ENCODE data around the gene ADCY5.

Gene ADCY5

DNA sequence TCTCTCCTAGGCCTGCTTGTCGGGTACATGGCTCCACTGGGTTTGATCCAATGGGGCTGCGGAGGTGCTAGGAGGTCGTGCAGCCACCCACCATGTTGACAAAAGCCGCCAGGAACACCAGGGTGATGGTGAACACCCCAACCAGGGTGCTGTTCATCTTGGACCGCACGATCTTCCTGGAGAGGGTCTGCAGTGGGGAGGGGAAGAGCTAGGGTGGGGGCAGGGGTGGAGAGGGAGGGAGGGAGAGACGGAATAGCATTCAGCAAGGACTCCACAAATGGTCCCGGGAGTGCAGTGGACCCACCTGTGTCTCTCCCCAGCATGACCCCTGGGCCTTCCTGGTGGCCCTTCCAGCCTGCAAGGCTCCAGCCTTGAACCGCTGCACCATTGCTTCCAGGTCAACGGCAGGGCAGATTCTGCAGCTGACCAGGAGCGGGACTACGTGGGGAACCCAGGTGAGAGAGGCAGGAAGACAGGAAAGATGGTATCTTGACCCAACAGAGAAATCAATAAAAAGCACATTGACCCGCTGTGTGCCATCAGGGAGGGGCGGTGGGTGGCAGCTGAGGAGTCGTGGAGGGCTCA lies 144.8 kb downstream of the ADCY5 start:
- Histone ChIP-seq H3K9ac (ENCODE audit: low read depth, low read length, poor library complexity) (no peak overlapping the region), H3K4me1 (ENCODE audit: control insufficient read depth in 2 of 2, insufficient read depth in 1 of 2, low read depth in 1 of 2, low read length in 2 of 2) (no peaks in the 10 kb centered on the region), H4K8ac (ENCODE audit: low read depth, low read length) (peak overlapping the region; percentile 24), H3K4me2 (ENCODE audit: insufficient read depth, low read length, poor library complexity, severe bottlenecking) (no peak overlapping the region), H2AK5ac (ENCODE audit: low read depth, low read length) (no peak overlapping the region), H2BK12ac (ENCODE audit: low read length) (no peak overlapping the region), H3K36me3 (replicated peaks in 1 of 2; ENCODE audit: control insufficient read depth in 2 of 2, insufficient read depth in 2 of 2, low read length in 2 of 2) (no peaks in the 10 kb centered on the region), H3K27ac (replicated peaks; ENCODE audit: low read length) (no peak overlapping the region), H3K4ac (ENCODE audit: low read length) (no peak overlapping the region), H2BK5ac (ENCODE audit: low read length) (no peak overlapping the region), H3K23ac (ENCODE audit: low read depth, low read length, poor library complexity) (peak overlapping the region; percentile 50), H2BK120ac (ENCODE audit: low read depth, low read length) (no peak overlapping the region), H2BK15ac (ENCODE audit: low read length) (no peak overlapping the region), H3K4me3 (ENCODE audit: low read length in 2 of 2) (no peak overlapping the region), H4K91ac (ENCODE audit: low read depth, low read length, poor library complexity) (no peak overlapping the region), H3K79me1 (ENCODE audit: low read depth, low read length) (no peaks in the 10 kb centered on the region), H3K27me3 (ENCODE audit: control insufficient read depth in 3 of 3, insufficient read depth in 3 of 3, low read depth in 1 of 3, low read length in 3 of 3) (peaks cover 0 to 17% (median 0%) of the 10 kb centered on the region in 3 experiments), H3K9me3 (replicated peaks in 1 of 2; ENCODE audit: control insufficient read depth in 2 of 2, insufficient read depth in 1 of 2, low read depth in 1 of 2, low read length in 2 of 2) (peaks cover 0 to 2% of the 10 kb centered on the region in 2 donors), H3K18ac (ENCODE audit: low read length) (no peak overlapping the region), H3K14ac (ENCODE audit: low read length) (no peak overlapping the region), H2AFZ (ENCODE audit: low read length) (no peak overlapping the region)
- no peak for DNase-seq (ENCODE audit: low spot score)
- no CpG with 5 or more reads among the region's 15 CpGs for WGBS, 2 donors (ENCODE audit: extremely low coverage in 2 of 2, insufficient read length in 2 of 2, insufficient replicate concordance in 1 of 2)

DNA sequence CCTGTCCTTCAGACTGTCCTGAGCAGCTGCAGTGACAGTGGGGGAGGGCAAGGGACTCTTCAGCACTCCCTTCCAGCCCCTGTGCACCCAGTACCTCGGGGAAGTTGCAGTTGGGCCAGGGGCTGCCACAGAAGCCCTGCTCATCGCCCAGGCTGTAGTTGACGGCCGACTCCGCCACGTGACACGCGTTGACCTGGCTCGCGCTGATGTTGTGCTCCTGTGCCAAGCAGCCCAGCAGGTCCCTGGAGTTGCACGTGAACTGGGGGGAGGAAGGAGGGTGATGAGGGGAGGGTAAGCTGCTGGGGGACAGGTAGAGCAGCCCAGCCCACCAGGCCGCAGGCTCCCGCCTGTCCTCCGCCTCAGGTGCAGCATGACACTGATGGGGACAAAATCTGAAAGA lies 145.9 kb downstream of the ADCY5 start:
- no peak overlapping the region for H2BK12ac ChIP-seq (ENCODE audit: low read length)
- no peaks in the 10 kb centered on the region for H3K36me3 ChIP-seq (replicated peaks in 1 of 2; ENCODE audit: control insufficient read depth in 2 of 2, insufficient read depth in 2 of 2, low read length in 2 of 2)
- H3K4me3 ChIP-seq (ENCODE audit: low read length in 2 of 2) = no peak overlapping the region
- H2AK5ac ChIP-seq (ENCODE audit: low read depth, low read length) = no peak overlapping the region
- no peak overlapping the region for H2BK15ac ChIP-seq (ENCODE audit: low read length)
- peaks cover 0 to 22% (median 0%) of the 10 kb centered on the region in 3 experiments for H3K27me3 ChIP-seq (ENCODE audit: control insufficient read depth in 3 of 3, insufficient read depth in 3 of 3, low read depth in 1 of 3, low read length in 3 of 3)
- peak overlapping the region; percentile 73 for H3K14ac ChIP-seq (ENCODE audit: low read length)
- no peaks in the 10 kb centered on the region for H3K79me1 ChIP-seq (ENCODE audit: low read depth, low read length)
- no peak overlapping the region for H2BK5ac ChIP-seq (ENCODE audit: low read length)
- H3K4me2 ChIP-seq (ENCODE audit: insufficient read depth, low read length, poor library complexity, severe bottlenecking) = no peak overlapping the region
- peak overlapping the region; percentile 69 for H3K23ac ChIP-seq (ENCODE audit: low read depth, low read length, poor library complexity)
- no peak overlapping the region for H3K4ac ChIP-seq (ENCODE audit: low read length)
- no peak overlapping the region for H3K9ac ChIP-seq (ENCODE audit: low read depth, low read length, poor library complexity)
- no peak overlapping the region for H4K8ac ChIP-seq (ENCODE audit: low read depth, low read length)
- H3K4me1 ChIP-seq (ENCODE audit: control insufficient read depth in 2 of 2, insufficient read depth in 1 of 2, low read depth in 1 of 2, low read length in 2 of 2) = no peaks in the 10 kb centered on the region
- H2AFZ ChIP-seq (ENCODE audit: low read length) = no peak overlapping the region
- peaks cover 0 to 2% of the 10 kb centered on the region in 2 donors for H3K9me3 ChIP-seq (replicated peaks in 1 of 2; ENCODE audit: control insufficient read depth in 2 of 2, insufficient read depth in 1 of 2, low read depth in 1 of 2, low read length in 2 of 2)
- no CpG with 5 or more reads among the region's 14 CpGs for WGBS, 2 donors (ENCODE audit: extremely low coverage in 2 of 2, insufficient read length in 2 of 2, insufficient replicate concordance in 1 of 2)
- H3K18ac ChIP-seq (ENCODE audit: low read length) = peak overlapping the region; percentile 62
- no peak overlapping the region for H2BK120ac ChIP-seq (ENCODE audit: low read depth, low read length)
- H3K27ac ChIP-seq (replicated peaks; ENCODE audit: low read length) = no peak overlapping the region
- no peak overlapping the region for H4K91ac ChIP-seq (ENCODE audit: low read depth, low read length, poor library complexity)
- DNase-seq (ENCODE audit: low spot score) = no peak

DNA sequence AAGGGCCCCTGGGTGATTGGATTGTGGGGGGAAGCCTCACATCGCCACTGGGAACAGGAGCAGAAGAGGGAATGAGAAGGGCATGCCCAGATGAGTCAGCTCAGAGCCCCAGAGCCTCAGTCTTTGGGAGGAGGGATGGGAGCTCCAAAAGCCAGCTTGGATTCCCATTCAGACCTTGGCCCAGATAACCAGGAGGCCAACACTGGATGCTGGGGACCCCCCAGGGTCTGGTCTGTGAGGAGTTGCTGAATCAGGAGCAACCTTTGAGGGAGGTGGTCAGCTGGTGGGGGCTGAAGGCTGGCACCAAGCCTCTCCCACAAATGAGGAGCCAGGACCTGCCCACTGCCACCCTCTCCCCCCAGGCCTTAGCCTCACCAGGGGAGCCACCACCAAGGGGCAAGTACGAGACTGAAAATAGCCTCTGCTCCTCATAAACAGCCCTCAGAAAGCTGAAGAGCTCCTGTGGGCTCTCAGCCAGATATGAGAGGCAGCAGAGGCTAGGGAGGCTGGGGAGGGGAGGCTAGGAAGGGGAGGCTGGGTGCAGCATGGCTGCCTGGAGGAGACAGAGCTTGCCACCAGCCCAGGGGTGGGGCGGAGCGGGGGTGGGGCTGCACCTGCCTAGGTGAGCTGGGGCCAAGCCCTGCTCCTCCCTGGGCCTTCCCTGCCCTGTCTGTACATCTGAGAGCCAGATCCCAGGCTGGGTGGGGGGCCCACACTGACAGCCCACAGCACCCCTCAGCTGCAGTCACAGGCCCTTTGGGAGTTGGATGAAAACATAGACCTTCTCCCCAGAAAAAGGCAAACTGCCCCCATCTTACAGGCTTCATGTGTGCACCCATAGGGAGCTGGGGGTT lies 147.3 kb downstream of the ADCY5 start:
- Histone ChIP-seq H2BK12ac (ENCODE audit: low read length) (no peak overlapping the region), H3K4me1 (ENCODE audit: control insufficient read depth in 2 of 2, insufficient read depth in 1 of 2, low read depth in 1 of 2, low read length in 2 of 2) (no peaks in the 10 kb centered on the region), H3K14ac (ENCODE audit: low read length) (no peak overlapping the region)

DNA sequence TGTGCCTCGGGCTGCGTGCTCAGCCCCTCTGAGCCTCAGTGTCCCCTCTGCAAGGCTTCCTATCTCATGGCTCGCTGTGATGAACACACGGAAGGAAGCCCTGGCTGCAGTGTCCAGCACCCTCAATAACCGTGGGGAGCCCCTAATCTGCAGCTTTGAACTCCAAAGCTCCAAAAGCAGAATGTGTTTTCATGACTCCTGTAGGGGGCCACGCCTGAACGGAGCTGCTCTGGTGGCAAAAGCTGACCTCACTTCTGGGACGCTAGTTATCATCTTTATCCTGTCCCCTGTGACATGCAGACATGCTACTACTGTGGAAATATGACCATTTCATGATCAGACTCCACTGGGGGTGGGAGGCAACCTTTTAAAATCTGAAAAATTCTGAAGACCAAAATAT lies 148.3 kb downstream of the ADCY5 start:
- no peak overlapping the region for H2BK12ac ChIP-seq (ENCODE audit: low read length)
- no peak overlapping the region for H3K23ac ChIP-seq (ENCODE audit: low read depth, low read length, poor library complexity)
- no peak overlapping the region for H3K18ac ChIP-seq (ENCODE audit: low read length)
- no peak overlapping the region for H2BK120ac ChIP-seq (ENCODE audit: low read depth, low read length)
- H3K14ac ChIP-seq (ENCODE audit: low read length) = no peak overlapping the region
- no peak for DNase-seq (ENCODE audit: low spot score)
- H3K36me3 ChIP-seq (replicated peaks in 1 of 2; ENCODE audit: control insufficient read depth in 2 of 2, insufficient read depth in 2 of 2, low read length in 2 of 2) = no peaks in the 10 kb centered on the region
- H3K27me3 ChIP-seq (ENCODE audit: control insufficient read depth in 3 of 3, insufficient read depth in 3 of 3, low read depth in 1 of 3, low read length in 3 of 3) = peaks cover 0 to 26% (median 0%) of the 10 kb centered on the region in 3 experiments
- WGBS, 2 donors (ENCODE audit: extremely low coverage in 2 of 2, insufficient read length in 2 of 2, insufficient replicate concordance in 1 of 2) = no CpG with 5 or more reads among the region's 8 CpGs
- H2BK15ac ChIP-seq (ENCODE audit: low read length) = no peak overlapping the region
- H3K27ac ChIP-seq (replicated peaks; ENCODE audit: low read length) = no peak overlapping the region
- no peak overlapping the region for H2AK5ac ChIP-seq (ENCODE audit: low read depth, low read length)
- no peak overlapping the region for H3K4ac ChIP-seq (ENCODE audit: low read length)
- peaks cover 0 to 2% of the 10 kb centered on the region in 2 donors for H3K9me3 ChIP-seq (replicated peaks in 1 of 2; ENCODE audit: control insufficient read depth in 2 of 2, insufficient read depth in 1 of 2, low read depth in 1 of 2, low read length in 2 of 2)
- H3K79me1 ChIP-seq (ENCODE audit: low read depth, low read length) = no peaks in the 10 kb centered on the region
- H3K4me3 ChIP-seq (ENCODE audit: low read length in 2 of 2) = no peak overlapping the region
- H2AFZ ChIP-seq (ENCODE audit: low read length) = no peak overlapping the region
- no peak overlapping the region for H3K9ac ChIP-seq (ENCODE audit: low read depth, low read length, poor library complexity)
- no peak overlapping the region for H4K8ac ChIP-seq (ENCODE audit: low read depth, low read length)
- H3K4me1 ChIP-seq (ENCODE audit: control insufficient read depth in 2 of 2, insufficient read depth in 1 of 2, low read depth in 1 of 2, low read length in 2 of 2) = no peaks in the 10 kb centered on the region
- no peak overlapping the region for H4K91ac ChIP-seq (ENCODE audit: low read depth, low read length, poor library complexity)
- no peak overlapping the region for H2BK5ac ChIP-seq (ENCODE audit: low read length)
- H3K4me2 ChIP-seq (ENCODE audit: insufficient read depth, low read length, poor library complexity, severe bottlenecking) = no peak overlapping the region

More for the DNA sequence above, 147.3 kb downstream of the ADCY5 start:
- Histone ChIP-seq H3K4me2 (ENCODE audit: insufficient read depth, low read length, poor library complexity, severe bottlenecking) (no peak overlapping the region), H3K27me3 (ENCODE audit: control insufficient read depth in 3 of 3, insufficient read depth in 3 of 3, low read depth in 1 of 3, low read length in 3 of 3) (peaks cover 0 to 22% (median 0%) of the 10 kb centered on the region in 3 experiments), H3K27ac (replicated peaks; ENCODE audit: low read length) (no peak overlapping the region), H2BK120ac (ENCODE audit: low read depth, low read length) (no peak overlapping the region), H3K36me3 (replicated peaks in 1 of 2; ENCODE audit: control insufficient read depth in 2 of 2, insufficient read depth in 2 of 2, low read length in 2 of 2) (no peaks in the 10 kb centered on the region), H2AK5ac (ENCODE audit: low read depth, low read length) (no peak overlapping the region), H4K91ac (ENCODE audit: low read depth, low read length, poor library complexity) (no peak overlapping the region), H4K8ac (ENCODE audit: low read depth, low read length) (no peak overlapping the region), H3K9me3 (replicated peaks in 1 of 2; ENCODE audit: control insufficient read depth in 2 of 2, insufficient read depth in 1 of 2, low read depth in 1 of 2, low read length in 2 of 2) (peaks cover 0 to 2% of the 10 kb centered on the region in 2 donors), H3K18ac (ENCODE audit: low read length) (no peak overlapping the region), H2AFZ (ENCODE audit: low read length) (no peak overlapping the region), H3K79me1 (ENCODE audit: low read depth, low read length) (no peaks in the 10 kb centered on the region), H2BK5ac (ENCODE audit: low read length) (no peak overlapping the region), H3K4ac (ENCODE audit: low read length) (no peak overlapping the region), H2BK15ac (ENCODE audit: low read length) (no peak overlapping the region), H3K9ac (ENCODE audit: low read depth, low read length, poor library complexity) (no peak overlapping the region), H3K4me3 (ENCODE audit: low read length in 2 of 2) (no peak overlapping the region), H3K23ac (ENCODE audit: low read depth, low read length, poor library complexity) (no peak overlapping the region)
- no peak for DNase-seq (ENCODE audit: low spot score)
- WGBS, 2 donors (ENCODE audit: extremely low coverage in 2 of 2, insufficient read length in 2 of 2, insufficient replicate concordance in 1 of 2) = no CpG with 5 or more reads among the region's 4 CpGs

Data from neuronal stem cell (in vitro differentiated cells).